CD4-positive, alpha-beta T cell treated with Interleukin-12 subunit alpha and Interleukin-12 subunit beta, for 1 hour (primary cell): ENCODE data around the gene GTF3C4.
A peak's percentile ranks its signal among the peaks of the same experiment; 100 is the strongest.

ENCODE experiments used
- DNase-seq: peaks from one replicate; pipeline ENCODE4 v3.0.0-alpha.2; 2020

Gene GTF3C4

DNA sequence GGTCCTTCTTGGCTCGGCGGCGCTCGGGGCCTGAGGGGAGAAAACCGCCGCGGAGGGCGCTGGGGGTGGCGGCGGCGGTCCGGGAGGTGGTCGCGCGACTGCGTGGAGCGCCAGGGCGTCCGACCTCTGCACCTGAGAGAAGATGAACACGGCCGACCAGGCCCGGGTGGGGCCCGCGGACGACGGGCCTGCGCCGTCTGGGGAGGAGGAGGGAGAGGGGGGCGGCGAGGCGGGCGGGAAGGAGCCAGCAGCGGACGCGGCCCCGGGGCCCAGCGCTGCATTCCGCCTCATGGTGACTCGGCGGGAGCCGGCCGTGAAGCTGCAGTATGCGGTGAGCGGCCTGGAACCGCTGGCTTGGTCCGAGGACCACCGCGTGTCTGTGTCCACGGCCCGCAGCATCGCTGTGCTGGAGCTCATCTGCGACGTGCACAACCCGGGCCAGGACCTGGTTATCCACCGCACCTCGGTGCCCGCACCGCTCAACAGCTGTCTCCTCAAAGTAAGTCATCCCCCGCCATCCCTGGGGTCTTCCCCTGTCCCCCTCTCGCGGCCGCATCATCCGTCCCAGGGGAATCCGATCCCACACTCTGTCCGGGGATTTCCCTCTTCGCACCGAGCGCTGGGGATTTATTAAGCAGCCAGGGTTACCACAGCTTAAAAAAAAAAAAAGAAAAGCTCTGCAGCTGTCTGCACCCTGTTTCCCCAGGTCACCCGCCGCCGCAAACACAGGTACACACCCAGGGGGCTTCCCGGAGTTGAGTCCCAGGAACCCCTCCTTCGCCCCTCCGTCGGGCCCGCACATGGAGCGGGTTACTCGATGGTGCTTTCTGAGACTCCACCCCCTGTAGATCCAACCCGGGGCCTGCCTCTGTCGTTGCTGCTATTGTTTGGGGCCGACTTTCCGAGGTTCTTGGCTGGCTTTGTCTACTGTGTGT, at the start of gene GTF3C4:
Gene GTF3C4, plus strand, starts transcription at position 8 of the 935 bp plus-strand sequence. Its CDS starts 135 bp downstream, at position 143.
- DNase-seq, result peak; percentile 83

GRCh38 chr9:132622159-132622558, 48.1 kb upstream of the GTF3C4 start:
- DNase-seq, result no peak

DNA sequence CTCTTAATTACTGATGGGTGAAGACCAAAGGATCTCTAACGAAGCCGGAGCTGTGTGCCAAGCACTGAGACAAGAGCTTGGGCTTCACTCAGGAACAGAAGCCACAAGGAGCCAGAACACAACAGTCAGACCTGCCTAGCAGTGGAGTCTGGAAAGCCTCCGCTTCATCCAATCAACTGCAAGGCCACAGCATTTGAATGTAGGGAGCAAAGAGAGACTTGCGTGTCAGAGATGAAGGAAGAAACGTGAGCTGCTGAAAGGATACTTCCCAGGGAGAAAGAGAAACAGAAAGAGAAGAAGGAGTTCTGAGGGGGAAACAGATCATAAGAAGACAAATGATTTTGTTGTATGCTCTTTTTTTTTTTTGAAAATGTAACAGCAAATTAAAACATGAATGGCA, 44.0 kb upstream of the GTF3C4 start:
- DNase-seq, result no peak

DNA sequence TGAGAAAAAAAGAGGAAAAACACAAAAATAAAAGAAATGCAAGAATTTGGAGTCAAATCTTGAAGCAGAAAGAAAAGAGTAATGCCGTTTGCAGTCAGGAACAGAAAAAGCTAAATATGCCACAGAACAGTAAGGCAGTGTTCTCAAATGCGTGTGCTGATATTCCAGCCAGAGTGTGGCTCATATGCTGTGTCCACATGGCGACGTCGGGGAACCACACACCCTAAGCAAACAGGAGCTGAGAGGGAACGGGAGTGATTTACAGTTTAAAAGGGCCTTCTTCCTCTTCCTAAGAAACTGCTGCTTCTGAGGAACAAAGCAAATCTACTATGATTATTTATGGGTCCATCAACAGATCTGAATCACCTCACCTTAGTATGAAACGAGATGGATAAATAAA, 43.2 kb upstream of the GTF3C4 start:
- no peak for DNase-seq

- no peak for DNase-seq
Observed at GRCh38 chr9:132627594-132627993, 42.7 kb upstream of the GTF3C4 start.

GRCh38 chr9:132628746-132629145, 41.5 kb upstream of the GTF3C4 start:
- DNase-seq, result no peak

- DNase-seq, result no peak
Observed at GRCh38 chr9:132630116-132630515, 40.1 kb upstream of the GTF3C4 start.

- DNase-seq, result no peak
Observed at GRCh38 chr9:132630811-132631210, 39.5 kb upstream of the GTF3C4 start.

GRCh38 chr9:132631280-132631679, 39.0 kb upstream of the GTF3C4 start:
- DNase-seq, result no peak

GRCh38 chr9:132631685-132632084, 38.6 kb upstream of the GTF3C4 start:
- DNase-seq, result no peak

- DNase-seq, result no peak
Observed at GRCh38 chr9:132632413-132633129, 37.7 kb upstream of the GTF3C4 start.

- DNase-seq, result no peak
Observed at GRCh38 chr9:132634327-132634726, 35.9 kb upstream of the GTF3C4 start.

GRCh38 chr9:132637351-132637750, 32.9 kb upstream of the GTF3C4 start:
- no peak for DNase-seq

- DNase-seq, result no peak
Observed at GRCh38 chr9:132637801-132638200, 32.5 kb upstream of the GTF3C4 start.

GRCh38 chr9:132638240-132638639, 32.0 kb upstream of the GTF3C4 start:
- DNase-seq, result no peak

GRCh38 chr9:132639322-132639721, 30.9 kb upstream of the GTF3C4 start:
- no peak for DNase-seq

GRCh38 chr9:132641216-132641615, 29.0 kb upstream of the GTF3C4 start:
- DNase-seq, result no peak

DNA sequence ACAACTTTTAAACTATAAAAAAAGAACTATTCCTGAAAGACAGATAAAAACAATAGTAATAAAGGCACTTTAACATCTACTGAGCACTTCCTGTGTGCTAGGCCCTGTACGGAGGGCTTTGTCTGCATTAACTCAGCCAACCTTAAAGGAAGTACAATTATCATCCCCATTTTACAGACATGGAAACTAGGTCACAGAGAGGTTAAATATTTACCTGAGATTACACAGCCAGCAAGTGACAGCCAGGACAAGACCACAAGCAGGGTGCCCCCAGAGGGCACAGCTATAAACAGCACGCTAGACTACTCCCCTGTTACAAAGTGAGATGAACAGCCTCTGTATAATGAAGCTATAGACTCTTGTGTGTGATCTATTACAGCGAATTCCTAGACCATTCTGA, 26.0 kb upstream of the GTF3C4 start:
- DNase-seq, result no peak

DNA sequence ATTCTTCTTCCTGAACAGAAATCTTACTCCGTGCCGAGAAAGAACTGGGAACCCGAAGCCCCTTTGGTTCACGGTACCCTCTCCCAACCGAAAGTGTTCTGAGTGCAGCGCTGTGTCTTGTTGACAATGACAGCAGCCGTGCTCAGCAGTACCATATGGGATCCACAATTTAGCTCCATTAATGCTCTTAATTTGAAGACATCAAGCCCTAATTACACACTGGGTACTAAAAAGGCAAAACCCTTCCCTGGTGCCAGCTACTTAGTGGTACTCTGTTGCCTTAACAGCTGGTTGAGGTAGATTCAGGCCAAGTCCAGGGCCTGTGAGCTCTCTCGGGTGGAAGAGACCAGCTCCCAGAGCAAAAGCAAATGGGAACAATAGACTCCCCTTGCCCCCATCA, 25.0 kb upstream of the GTF3C4 start:
- DNase-seq, result no peak

GRCh38 chr9:132645711-132646110, 24.6 kb upstream of the GTF3C4 start:
- no peak for DNase-seq

DNA sequence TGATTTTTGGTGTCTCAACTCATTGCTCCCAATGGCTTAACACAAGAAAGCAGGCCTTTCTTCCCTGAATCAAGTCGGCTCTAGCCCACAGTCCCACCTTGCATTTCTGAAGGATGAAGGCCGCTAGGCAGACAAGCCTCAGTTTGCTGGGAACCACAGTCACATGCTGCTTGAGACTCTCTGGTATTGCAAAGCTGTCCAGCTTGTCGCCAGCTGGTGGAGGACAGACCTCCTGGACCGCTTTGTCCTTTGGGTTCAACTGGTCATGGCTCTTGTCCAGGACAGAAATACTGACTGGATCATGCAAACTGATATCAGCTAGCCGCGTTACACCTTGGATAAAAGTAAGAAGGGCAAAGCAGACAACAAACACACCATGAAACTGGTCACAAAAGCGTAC, 23.5 kb upstream of the GTF3C4 start:
- no peak for DNase-seq

DNA sequence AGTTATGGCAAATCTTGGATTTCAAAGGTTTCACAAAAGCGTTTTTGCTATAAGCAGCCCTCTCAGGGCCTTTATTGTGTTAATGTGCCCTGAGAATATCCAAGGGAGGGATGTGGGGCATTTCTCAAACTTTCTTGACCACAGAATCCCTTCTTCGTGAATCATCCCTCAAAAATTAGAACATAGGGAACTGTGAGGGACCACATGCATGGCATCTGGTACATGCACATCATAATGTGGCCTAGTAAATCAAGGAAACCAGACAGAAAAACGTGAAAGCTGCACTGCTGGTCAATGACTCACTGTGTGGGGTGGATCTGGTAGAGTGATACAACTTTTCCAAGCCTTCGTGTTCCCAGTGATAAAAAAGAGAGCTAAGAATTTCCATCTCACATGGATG, 22.9 kb upstream of the GTF3C4 start:
- DNase-seq, result no peak

GRCh38 chr9:132647806-132648205, 22.5 kb upstream of the GTF3C4 start:
- DNase-seq, result no peak

DNA sequence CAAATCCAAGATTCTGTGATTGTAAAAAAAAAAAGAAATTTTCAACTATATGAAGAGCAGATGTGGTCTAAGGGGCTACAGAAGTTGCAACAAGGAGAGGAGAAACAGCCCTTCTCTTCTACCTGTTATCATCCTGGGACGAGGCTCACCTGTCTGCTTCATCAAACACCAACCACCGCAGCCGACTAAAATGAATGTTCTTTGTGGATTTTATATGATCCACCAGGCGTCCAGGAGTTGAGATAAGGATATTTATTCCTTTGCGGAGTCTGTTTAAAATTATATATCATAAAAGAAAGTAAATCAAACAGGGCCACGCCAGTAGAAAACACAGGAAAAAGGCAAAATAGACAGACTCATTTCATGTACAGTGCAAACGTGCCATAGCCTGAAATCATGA, 22.0 kb upstream of the GTF3C4 start:
- DNase-seq, result no peak
